Cortex of kidney (tissue), 1 donor: ENCODE results near the gene REXO1.
"Not testable (repeated sequence)": the region's sequence is repeated elsewhere in the genome, so short reads cannot be mapped to it uniquely, and the experiment has no call there.

ENCODE experiments used
- DNase-seq: peaks from one replicate; lab custom pipeline; 2025; lab: John Stamatoyannopoulos, UW

REXO1 gene

GRCh38 chr19:1813192-1814182 lies 34.8 kb downstream of the REXO1 start:
- DNase-seq: no peak

- no peak for DNase-seq
Observed at GRCh38 chr19:1812426-1813191, 35.7 kb downstream of the REXO1 start.

GRCh38 chr19:1811942-1812425 lies 36.3 kb downstream of the REXO1 start, which contains the start of gene ATP8B3:
Gene ATP8B3, minus strand, starts transcription at chr19:1812276. Its CDS starts 540 bp downstream, at chr19:1811736.
- no peak for DNase-seq

- DNase-seq: no peak
Observed at GRCh38 chr19:1811472-1811894, 36.8 kb downstream of the REXO1 start.

GRCh38 chr19:1810439-1811160 lies 37.7 kb downstream of the REXO1 start:
- no peak for DNase-seq

- no peak for DNase-seq
Observed at GRCh38 chr19:1809678-1810077, 38.6 kb downstream of the REXO1 start.

- DNase-seq: no peak
Observed at GRCh38 chr19:1808395-1808731, 39.9 kb downstream of the REXO1 start.

GRCh38 chr19:1807695-1808394 lies 40.4 kb downstream of the REXO1 start:
- DNase-seq: no peak

- DNase-seq: no peak
Observed at GRCh38 chr19:1807030-1807694, 41.1 kb downstream of the REXO1 start.

GRCh38 chr19:1806184-1807029 lies 41.9 kb downstream of the REXO1 start:
- DNase-seq: no peak

- DNase-seq: no peak
Observed at GRCh38 chr19:1805401-1806183, 42.7 kb downstream of the REXO1 start.

GRCh38 chr19:1804858-1805257 lies 43.4 kb downstream of the REXO1 start:
- DNase-seq: no peak

GRCh38 chr19:1799695-1800342 lies 48.5 kb downstream of the REXO1 start:
- no peak for DNase-seq

GRCh38 chr19:1797313-1797712 lies 51.0 kb downstream of the REXO1 start:
- DNase-seq: not testable (repeated sequence)

GRCh38 chr19:1796395-1797142 lies 51.7 kb downstream of the REXO1 start:
- DNase-seq: no peak

GRCh38 chr19:1794424-1795172 lies 53.7 kb downstream of the REXO1 start:
- DNase-seq: no peak

GRCh38 chr19:1791879-1792278 lies 56.4 kb downstream of the REXO1 start:
- DNase-seq: no peak
